SK-N-DZ (cell line): ENCODE results near the gene LTN1.
"Not testable (repeated sequence)": the region's sequence is repeated elsewhere in the genome, so short reads cannot be mapped to it uniquely, and the experiment has no call there.

Experiments
- DNase-seq: peaks from one replicate; pipeline ENCODE4 v3.0.0-alpha.2; 2015; ENCODE audit warnings: low spot score

Gene LTN1

DNA sequence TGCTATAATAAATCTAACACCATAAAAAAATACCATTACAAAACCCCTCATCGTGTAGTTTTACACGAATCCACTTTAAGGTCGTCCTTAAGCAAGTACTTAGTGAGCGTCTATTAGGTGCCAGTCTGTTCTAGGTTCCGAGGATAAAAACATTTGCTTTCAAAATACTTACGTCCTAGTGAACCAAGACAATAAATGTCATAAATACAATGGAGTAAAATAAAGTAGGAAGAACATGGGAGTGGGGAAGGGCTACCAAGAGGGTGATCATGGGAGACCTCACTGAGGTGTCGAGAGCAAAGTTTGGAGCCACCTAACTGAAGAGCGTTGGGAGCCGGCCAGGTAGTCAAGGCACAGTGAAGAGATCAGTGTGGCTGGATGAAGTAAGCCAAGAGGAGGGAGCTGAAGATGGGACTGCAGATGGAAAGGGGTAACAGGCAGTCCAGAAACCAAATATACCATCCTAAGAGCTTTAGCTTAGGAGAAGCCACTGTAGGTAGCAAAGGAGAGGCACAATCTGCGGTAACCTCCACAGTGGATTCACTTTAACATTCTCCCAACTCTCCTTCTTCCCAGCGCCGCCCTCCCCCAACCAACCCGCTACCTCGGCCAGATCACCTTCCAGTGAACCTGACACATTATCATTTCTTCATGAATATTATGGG, 684 bp downstream of the LTN1 start:
- DNase-seq: no peak

DNA sequence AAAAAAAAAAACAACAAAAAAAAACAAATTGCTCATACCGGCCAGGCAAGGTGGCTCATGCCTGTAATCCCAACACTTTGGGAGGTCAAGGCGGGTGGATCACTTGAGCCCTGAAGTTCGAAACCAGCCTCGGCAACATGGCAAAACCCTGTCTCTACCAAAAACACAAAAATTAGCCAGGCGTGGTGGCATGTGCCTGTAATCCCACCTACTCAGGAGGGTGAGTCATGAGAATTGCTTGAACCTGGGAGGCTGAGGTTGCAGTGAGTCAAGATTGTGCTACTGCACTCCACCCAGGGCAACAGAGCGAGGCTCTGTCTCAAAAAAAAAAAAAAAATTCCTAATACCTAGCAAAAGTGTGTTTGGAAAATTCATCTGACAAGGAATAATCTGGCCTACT, 4.5 kb downstream of the LTN1 start:
- not testable (repeated sequence) for DNase-seq

DNA sequence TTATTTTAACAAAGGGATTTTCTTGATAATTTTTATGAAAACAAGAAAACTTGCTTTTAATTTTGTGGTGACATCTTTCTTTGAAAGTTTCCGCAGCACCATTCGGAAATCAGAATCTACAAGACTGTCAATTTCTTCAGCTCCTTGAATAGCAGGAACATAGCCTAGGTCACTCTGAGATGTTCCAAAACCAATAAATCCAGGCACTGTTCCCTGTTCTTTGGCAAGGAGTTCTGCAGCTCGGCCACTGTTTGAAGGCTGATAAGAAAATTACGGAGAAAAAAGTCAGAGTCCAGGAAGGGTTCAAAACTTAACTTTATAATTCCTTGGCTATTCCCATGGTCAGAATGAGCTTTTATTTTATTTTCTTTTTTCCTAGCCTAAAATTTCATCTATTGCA, 6.0 kb downstream of the LTN1 start:
- DNase-seq: no peak

DNA sequence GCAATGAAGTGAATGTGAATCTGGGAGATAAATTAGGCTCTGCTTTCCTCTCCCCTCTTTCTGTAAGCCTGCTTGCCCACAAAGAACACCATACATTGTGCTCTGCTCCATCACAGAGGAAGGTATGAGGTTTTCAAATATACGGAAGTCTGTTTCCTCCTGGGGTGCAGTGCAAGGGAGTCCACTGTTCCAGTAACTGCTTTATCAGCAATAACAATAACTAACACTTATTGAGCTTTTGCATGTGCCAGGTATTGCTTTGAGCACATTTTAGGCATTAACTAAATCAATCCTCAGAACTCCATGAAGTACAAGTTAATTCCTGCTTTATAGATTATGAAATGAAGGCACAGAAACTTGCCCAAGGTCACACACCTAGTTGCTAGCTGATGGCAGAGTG, 10.0 kb downstream of the LTN1 start:
- DNase-seq: no peak

DNA sequence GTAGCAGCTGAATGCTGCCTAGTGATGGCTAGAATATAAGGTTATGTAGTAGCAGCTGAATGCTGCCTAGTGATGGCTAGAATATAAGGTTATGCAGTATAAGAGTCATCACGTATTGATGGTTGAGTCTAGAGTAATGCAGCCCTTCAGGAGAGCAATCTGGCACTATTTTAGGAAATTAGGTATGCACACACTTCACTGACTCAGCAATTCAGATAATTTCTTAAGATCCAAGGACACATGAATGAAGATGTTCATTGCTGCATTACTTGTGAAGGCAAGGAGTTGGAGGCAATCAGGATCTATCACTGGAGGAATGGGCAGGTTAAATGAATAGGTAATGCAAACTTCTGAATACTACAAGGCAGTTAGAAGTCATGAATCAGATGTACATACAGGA, 13.6 kb downstream of the LTN1 start:
- DNase-seq: no peak

DNA sequence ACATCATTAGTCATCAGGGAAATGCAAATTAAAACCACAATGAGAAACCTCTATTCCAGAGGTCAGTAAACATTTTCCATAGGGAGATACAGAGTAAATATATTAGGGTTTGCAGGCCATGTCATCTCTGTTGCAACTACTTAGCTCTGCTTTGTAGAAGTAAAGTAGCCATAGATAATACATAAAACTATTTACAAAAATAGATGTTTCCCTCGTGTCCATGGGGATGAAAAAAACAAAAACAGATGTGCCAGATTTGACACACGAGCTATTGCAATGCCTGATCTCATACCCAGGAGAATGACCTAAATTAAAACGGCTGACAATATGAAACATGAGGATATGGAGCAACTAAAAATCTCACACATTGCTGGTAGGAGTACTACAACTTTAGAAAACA, 17.3 kb downstream of the LTN1 start:
- DNase-seq: no peak

DNA sequence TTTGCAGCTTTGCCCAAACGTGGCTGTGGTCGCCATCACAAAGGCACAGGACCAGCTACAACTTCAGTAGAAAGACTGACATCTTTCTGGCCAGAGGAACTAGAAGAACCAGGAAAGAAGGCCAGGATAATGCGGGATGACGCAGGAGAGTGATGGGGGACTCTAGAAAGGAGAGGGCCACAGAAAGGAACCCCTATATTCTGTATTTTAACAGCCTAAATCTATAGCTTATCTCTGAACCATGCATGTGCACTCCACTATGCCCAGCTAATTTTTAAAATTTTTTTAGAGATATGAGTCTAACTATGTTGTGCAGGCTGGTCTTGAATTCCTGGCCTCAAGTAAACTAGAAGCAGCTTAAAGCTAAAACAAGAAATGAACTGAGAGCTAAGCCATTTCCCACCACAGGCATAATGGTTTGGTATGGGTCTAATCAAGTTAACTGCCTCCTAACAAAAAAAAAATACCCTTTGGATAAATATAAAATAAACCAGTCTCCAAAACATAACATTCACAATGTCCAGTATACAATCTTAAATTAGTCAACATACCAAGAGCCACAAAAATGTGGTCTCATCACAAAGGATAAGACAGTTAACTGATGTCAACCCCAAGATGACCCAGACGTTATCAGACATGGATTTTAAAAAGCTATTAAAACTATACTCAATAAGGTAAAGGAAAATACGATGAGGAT, 18.0 kb downstream of the LTN1 start:
- DNase-seq: no peak

DNA sequence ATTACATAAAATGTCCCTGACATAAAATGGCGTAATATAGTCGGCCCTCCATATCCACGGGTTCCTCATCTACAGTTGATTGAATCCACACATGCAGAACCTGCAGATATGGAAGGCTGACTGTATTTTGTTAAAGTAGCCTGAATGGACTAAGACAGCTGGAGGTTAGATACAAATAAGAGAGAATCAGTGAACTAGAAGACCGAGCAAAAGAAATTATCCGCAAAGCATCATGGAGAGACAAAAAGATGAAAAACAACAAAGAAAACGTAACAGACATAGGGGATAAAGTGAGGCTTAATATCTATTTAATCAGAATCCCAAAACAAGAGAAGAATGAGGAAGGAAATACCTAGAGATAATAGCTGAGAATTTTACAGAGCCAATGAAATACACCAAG, 20.3 kb downstream of the LTN1 start:
- DNase-seq: no peak

DNA sequence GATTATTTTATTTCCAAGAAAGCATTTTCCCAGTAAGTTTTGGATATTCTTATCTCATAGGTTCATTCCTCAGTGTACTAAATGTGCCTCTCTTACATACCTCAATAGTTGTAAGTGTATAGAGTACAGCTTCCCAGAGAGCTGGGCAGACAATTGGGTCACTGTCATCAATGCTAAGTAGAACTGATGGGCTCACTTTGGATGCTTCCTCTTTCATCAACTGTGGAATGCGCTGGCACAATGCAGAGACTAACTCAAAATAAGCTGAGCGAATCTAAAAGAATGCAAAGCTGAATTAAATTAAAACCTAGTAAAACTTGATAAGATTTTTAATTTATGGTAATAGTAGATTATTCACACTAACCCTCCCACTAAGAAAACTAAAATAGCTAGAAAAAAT, 21.5 kb downstream of the LTN1 start:
- DNase-seq: no peak

DNA sequence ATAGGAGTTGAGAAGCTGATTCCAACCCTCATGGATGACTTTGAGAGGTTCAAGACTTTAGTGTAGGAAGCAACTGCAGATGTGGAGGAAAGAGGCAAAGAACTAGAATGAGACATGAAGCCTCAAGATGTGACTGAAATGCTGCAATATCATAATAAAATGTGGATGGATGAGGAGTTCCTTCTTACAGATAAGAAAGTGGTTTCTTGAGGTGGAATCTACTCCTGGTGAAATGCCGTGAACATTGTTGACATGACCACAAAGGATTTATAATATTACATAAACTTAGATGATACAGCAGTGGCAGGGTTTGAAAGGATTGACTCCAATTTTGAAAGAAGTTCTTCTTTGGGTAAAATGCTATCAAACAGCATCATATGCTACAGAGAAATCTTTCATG, 28.8 kb downstream of the LTN1 start:
- DNase-seq: no peak

DNA sequence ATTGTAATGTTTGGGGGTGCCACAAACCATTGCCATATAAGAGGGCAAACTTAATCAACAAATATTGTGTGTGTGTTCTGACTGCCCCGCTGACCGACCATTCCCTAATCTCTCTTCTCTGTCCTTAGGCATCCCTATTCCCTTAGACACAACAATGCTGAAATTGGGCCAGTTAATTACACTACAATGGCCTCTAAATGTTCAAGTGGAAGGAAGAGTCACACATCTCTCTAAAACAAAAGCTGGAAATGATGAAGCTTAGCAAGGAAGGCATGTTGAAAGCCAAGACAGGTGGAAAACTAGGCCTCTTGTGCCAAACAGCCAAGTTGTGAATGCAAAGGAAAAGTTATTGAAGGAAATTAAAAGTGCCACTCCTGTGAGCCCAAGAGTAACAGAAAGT, 30.2 kb downstream of the LTN1 start:
- no peak for DNase-seq

DNA sequence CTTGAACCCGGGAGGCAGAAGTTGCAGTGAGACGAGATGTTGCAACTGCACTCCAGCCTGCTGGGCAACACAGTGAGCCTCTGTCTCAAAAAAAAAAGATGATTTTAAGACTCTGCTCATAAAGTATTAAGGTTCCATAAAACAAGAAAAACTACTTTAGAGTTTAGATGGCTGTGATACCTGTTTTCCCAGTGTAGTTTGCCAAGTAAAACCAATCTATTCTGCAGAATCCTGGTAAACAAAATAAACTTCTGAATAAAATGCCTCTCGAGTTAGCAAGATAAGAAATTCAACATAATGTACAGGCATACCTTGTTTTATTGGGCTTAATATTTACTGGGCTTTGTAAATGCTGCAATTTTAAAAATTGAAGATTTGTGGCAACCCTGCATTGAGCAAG, 30.8 kb downstream of the LTN1 start:
- DNase-seq: no peak

DNA sequence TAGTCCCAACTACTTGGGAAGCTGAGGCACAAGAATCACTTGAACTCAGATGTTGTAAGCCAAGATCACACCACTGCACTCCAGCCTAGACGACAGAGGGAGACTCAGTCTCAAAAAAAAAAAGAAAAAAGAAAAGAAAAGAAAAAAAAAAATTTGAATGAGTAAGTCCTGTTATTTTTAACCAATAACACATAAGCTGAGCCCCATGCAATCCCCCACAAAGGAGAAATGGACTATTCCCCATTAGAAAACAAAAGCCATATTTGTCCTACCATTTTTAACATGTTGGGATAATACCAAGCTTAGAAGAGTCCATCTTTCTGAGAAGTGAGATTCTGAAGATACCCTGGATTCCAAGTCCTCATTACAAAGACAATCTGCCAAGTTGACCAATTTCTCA, 32.4 kb downstream of the LTN1 start:
- no peak for DNase-seq

DNA sequence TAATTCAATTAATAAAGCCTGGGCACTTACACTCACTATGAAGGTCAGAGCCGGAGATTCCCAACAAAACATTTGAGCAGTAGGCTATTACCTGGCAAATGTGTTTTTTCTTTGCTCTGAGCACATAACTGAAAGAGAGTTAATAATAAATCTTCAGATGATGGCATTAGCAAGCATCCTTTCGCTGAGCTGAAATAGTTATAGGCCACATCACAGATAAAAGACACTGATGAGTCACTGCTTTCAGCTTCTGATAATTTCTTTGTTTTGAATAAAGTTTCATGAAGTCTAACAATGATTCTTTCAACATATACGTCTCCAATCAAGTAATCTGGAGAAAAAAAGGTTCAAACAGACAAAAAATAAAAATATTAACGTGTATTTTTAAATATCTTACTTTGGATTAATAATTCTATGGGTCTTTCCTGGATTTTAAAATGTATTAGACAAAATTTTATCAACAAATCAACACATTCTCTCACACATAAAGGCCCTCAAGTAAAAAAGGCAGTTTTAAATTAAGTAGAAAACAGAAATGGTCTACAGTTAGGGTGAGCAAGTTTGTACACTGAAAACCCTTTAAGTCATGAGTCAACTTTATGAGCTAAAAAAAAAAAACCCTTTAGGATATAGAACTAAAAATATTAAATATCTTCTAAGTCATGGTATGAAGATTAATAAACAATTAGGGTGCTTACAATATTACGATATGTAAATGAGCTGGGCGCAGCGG, 33.1 kb downstream of the LTN1 start:
- no peak for DNase-seq

DNA sequence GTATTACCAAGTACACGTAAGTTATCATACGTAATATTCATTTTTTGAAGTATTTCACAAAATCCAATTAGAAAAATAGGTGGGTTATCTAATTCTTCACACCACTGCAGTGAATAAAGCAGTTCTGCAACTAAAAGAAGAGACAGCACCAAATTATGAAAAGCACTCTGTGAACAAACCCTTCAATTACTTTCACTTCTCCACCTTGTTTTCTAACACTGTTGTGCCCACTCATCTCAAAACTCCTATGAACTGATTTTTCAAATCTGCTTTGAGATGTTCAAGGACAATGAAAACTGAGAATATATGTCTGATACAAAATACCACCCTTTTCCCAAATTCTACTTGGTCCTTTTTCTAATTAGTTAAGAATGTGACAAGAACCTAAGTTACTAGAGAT, 39.4 kb downstream of the LTN1 start:
- DNase-seq: no peak

DNA sequence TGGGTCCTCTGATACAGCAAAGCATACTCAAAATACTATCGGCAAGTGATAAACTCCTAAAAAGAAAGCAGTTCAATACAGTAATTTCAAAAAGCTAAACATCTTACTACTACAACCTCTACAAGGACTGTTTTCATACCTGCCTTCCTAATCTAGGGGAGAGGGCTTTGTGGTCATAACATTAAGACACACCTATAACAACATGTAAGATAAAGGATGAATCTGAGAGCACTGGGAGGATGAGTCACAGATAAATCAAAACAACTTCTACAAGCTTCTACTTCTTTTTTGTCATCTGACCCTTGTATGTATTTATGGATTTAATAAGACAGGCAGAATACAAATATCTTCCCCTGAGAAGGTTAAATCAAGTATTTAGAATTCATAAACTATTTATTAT, 40.0 kb downstream of the LTN1 start:
- no peak for DNase-seq

DNA sequence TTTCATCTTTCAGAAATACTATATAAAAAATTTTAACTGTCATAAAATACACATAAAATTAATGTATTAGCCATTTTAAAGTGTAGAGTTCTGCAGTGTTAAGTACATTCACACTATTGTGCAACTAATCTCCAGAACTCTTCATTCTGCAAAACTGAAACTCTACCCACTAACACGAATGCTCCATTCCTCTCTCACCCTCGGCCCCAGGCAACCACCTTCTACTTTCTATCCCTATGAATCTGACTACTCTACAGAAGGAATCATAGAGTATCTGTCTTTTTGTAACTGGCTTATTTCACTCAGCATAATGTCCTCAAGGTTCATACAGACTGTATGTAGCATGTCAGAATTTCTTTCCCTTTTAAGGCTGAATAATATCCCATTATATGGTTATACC, 43.4 kb downstream of the LTN1 start:
- no peak for DNase-seq

DNA sequence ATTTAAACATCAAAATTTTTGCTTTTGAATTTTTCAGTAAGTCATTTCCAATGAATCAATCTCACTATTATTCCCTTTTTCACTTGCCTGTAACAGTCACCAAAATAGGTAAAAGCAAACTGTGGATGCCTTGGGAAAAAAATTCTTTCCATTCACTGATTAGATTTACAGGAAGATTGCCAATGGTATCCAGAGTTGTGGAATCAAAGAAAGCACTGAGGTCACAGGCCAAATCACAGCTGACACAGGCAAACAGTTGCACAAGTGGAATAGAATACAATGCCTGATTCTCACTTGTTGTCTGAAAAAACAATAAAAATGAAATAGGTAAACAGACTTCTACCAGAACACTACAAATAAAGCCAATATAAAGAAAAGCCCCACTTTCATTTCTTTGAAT, 48.4 kb downstream of the LTN1 start:
- DNase-seq: no peak

DNA sequence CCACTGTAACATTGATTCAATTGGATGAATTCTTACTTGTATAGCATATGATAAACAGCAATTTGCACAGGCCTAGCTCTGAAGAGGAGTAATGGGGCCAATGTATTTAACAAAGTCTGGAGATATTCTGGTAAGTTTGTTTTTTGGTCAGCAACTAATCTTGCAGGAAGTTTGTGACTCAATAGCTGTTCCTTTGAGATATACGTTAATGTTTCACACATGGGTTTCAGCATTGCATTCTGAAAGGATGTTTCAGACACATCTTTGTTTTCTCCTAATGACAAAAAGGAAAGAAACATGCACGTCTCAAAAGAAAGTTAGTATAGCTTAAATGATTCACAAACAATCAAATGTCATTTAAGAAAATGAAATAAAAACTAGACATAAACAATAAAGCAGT, 49.0 kb downstream of the LTN1 start:
- no peak for DNase-seq

DNA sequence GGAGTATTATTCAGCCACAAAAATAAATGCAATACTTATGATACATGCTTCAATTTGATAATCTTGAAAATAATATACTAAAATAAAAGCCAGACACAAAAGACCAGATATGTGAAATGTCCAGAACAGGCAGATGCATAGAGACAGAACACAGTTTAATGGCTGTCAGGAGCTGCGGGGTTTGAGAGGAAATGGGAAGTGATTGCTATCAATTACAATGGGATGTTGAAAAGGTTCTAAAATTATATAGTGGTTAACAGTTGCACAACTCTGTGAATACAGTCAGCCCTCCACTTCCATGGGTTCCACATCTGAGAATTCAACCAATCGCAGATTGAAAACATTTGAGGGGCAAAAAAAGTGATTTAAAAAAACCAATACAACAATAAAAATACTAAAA, 54.0 kb downstream of the LTN1 start:
- DNase-seq: no peak

DNA sequence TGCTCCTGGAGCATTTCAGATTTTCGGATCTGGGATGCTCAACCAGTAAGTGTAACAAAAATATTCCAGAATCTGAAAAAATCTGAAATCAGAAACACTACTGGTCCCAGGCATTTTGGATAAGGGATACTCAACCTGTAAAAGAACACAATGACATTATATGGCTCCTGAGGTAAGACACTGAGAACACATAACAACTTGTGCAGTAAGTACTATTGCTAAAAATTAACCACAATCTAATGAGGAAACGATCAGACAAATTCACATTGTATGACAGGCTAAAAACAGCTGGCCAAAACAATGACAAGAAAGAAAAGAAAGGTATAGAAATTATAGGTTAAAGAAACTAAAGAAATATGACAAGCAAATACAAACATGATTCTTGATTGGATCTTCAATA, 54.9 kb downstream of the LTN1 start:
- no peak for DNase-seq

DNA sequence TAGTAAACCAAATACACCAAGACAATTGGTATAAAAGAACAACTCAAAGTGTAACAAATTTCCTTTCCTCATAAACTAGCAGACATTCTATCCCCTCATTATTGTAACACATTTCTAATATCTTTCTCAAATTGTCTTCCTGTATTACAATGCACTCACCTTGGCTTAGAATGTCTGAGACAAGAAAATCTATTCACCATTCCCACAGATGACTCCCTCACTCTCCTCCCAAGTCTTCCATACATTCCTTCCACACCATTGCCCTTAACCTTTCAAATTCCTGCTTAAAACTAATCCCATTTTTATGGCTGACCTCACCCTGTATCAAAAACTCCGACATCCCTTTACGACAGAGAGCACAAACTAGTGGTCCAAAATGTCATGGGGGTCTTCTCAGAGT, 56.0 kb downstream of the LTN1 start:
- DNase-seq: no peak

DNA sequence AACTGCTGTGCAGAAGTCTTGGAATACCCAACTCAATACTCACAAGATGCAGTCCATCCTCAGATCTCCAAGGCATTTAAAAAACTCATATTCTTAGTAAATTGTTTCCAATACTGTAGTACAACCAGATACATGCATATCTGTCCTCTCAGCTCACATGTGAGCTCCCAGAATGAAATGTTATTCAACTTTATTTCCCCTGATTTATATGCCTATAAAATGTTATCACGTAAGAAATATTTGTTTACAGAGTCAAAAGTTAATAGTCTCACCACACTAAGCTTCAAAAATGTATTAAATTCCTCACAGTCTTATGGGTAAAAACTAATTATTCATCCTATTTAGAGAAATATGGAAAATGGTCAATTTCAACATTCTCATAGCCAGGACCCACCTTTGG, 56.6 kb downstream of the LTN1 start:
- no peak for DNase-seq
